Cortex of kidney (tissue), 1 donor: ENCODE measurements around the gene DOCK10.

Source experiments
- DNase-seq: peaks from one replicate; lab custom pipeline; 2025; lab: John Stamatoyannopoulos, UW

DOCK10 gene

DNA sequence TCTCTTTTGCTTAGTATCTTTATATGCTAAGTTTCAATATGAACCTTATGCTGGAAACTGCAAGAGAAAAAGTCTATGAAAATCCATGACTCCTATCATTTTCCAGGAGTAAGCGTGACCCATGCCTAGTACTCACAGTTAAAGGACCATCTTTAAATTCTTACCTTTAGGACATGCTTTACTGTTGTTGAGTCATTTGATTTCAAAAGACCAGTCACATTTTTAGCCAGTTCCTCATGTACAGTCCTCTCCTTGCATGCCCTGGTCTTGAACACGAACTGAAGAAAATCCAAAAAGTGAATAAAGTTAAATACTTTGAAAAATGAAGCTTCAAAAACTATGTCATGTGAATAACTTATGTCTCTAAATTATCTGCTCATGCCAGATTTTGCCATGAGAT, 208.3 kb downstream of the DOCK10 start:
- DNase-seq, result no peak

DNA sequence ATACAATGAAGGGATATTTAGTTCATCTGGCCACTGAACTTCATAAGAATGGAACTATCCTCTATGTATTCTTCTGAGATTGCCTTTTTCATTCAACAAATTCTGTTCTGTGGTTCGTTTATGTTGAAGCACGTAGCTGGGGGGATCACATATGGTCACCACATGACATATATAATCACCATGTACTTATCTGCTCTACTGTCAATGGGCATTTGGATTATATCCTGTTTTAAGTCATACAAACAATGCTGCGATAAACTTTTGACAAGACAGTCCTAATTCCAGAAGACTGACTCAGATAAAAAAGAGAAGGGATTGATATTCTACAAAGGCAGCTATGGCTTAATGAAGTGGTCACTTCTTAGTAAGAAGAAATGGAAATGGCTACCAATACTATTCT, 210.1 kb downstream of the DOCK10 start:
- DNase-seq, result no peak

DNA sequence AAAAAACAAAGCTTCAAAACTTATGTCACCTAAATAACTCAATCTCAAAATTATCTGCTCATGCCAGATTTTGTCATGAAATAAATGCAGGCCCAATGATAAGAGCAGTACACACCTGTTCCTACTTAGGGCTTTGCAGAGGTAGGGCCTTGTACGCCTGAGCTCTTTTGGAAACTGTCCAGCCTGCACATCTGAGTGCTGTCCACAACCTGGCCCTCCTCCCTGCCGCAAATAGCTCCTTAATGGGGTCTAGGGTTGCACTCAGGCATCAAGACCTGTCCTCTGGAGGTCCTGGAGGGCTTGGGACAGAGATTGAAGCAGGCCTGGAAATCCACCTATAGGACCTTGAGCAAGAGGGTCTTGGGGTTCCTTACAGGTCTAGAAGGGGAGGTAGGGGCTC, 210.7 kb downstream of the DOCK10 start:
- no peak for DNase-seq

DNA sequence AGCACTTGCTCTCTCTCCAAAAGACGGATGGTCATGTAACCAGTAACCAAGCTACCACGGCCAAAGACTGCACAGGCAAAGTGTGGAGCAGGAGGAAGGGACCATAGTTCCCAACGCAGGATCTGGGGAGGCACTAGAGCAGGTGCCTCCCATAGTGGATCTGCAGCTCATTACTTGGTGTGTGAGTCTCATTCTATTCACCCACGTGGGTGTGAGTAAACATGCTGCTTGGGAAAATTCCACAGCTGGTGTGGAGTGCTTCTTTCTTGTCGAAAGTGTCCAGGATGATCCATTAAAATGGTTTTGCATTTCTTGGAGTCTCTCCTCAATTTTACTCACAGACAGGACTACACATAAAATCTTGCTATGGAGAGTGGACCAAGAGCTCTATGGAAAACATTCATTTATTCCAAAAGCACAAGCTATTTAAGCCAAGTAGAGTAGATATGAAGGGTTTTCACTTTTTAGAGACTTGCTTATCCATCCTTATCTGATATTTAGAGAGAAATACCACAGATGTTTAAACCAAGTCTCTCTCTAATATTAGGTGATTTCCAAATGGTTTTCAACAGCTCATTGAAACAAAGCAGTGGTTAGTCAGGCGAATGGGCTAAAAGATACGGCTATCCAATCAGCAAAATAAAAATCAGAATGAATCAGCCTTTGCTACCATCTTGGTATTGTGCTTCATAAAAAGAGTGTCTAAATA, 221.8 kb downstream of the DOCK10 start:
- DNase-seq, result no peak

DNA sequence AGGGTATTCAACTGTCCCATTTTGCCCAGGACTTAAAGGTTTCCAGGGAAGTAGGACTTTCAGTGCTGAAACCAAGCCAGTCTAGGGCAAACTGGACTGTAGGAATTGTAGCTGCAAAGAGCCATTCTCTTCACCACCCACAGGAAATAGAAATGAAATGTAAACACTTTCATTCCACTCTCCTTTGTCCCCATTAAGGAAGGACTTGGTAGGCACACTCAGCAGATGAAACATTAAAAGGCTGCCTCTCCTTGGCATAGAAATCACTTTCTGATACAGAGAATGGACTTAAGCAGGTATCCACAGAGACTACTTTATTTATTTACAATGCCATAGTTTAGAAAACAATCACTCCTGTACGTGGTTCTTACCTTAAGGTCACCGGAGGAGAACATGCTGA, 223.2 kb downstream of the DOCK10 start:
- no peak for DNase-seq

DNA sequence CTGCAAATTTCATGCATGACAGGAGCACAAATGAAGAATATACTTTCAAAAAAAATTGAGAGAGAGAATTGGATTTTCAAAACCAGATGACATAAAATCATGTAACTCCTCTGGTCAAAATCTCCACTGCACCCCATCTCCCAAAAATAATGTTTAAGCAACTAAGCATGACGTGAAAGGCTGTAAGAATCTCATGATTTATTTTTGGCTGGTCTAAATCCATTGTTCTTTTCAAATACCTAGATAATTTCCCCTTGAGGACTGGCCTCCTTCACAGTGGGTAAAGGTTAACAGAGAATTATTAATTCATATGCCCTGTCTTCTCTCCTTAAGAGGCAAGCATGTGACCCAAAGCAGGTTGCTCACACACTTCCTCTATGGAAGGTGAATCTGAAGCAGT, 224.6 kb downstream of the DOCK10 start:
- DNase-seq, result no peak

DNA sequence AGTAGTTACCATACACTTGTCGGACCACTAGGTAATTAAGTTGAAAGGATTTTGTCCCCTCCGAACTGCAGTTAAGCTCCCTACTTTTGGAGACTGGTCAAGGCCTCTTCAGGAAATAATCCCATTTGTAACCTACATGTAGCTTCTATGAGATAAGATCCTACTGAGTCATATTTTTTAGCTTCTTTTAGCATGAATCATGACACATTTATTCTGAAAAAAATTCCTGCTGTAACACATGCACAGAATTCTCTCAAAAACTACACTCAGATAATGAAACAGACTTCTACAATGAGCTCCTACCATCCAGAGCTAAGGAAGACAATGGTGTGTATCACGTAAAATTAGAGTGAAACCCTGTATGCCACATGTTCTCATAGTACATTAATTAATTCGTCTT, 225.5 kb downstream of the DOCK10 start:
- DNase-seq, result no peak

DNA sequence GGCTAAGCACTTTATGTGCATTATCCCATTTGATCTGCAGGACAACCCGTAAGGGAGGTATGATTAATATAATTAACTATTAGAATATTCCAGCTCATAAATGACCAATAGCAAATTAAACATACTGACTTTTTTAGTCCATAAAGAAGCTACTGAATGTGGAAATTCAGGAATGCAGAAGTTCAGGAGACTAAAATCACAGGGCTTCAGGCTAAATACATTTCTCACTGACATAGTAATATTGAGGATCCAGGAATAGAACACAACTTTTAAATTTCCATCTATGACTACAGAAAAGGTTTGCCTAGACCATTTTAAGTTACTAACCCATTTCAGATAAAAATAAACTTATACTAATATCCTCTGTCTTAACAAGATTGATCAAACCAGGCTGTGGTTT, 228.7 kb downstream of the DOCK10 start:
- no peak for DNase-seq

DNA sequence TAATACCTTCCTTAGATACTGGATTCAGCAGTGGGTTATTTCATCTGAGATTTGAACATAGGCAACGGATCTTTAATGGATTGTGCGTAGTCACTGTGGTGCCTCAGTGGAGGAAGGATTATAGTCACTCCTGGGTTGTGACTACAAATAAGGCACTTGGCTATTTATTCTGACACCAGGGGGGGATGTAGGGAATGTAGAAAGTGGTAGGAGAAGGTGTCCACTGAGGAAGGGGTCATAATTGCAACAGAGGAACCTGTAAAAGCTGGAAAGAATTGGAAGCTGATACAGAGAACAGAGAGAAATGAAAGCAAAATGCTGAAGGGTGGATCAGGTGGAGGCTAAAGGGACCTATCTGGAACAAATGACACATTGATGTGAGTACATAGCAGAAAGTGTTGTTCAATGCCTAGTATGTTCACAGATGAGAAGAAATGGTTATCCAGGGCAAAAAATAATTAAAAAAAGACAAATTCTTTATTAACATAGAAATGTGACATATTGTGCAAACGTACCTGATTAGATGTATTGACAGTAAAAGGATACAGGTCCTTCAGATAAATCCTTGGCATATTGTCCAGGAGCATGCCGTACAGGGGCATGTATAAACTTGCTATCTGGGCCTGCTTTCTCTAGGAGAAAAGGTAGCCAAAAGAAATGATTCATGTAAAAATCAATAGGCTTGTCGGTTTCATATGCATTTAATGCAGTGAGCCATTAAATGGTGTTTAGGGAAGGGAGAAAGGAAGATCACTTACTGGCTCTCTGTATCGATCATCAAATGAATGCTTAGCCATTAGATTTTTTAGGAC, 234.9 kb downstream of the DOCK10 start:
- no peak for DNase-seq

DNA sequence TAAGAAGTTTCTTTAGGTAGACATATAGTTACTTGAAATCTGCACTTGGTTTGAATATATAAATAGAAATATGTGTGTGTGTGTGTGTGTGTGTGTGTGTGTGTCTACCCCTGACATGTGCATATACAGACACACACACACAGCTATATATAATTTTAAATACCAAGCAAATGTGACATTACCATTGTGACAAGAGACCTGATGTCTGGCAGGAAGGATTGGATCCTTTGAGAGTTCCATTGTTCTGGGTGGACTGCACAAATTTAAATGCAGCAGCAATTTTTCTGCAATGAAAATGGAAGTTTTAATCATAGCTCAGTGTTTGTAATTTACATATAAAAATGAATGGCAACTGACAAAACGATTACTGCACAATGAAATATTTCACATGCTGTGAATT, 238.3 kb downstream of the DOCK10 start:
- DNase-seq, result no peak

DNA sequence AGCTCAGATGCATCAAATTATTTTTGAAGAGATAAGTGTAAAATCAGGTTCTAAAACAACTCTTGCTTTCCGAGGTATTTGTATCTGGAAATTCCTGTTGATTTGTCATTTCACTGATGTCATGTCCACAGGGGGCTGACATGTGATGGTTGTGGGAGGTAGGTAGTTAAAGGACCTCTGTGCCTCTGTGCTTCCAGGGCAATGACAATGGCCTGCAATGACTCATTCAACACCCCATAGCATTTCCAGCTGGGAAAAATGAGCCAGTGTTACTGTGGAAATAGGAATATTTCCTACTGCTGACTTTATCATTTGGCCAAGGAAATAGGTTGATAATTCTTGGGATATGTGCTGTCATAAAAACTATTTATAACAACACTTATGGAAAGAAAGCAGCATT, 239.9 kb downstream of the DOCK10 start:
- DNase-seq, result no peak

DNA sequence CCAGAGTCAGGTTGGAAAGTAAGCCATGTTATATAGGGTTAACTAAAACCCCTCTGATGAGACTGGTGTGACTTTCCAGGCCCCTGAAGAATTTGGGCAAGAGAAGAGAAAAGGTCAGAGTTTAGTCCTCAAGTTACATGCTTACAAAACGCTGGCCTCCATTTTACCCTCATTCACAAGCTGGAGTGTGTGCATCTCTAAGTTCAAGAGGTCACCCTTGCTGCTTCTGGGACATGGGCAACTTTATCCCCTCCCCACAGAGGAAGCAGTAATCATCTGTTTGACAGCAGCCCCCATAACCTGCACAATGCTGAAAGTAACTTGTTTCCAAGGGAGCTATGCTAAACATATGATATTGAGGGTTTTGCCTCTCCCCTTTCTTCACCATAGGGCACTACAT, 240.9 kb downstream of the DOCK10 start:
- no peak for DNase-seq

DNA sequence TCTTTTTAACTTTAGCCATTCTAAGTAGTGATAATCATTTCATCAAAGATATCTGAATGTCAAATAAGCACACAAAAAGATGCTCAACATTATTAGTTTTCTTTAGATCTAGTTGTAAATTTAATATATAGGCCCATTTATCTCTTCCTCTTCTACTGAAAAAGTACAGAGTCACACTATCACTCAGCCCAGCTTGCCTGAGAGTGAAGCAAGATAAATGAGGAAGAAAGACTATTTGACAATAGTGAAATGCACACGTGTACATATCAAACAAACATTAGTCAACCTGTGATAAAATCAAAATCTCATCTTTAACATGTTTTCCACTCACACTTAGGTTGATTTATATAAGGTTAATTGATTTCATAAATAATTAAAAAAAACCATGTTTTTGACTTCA, 242.6 kb downstream of the DOCK10 start:
- DNase-seq, result no peak

DNA sequence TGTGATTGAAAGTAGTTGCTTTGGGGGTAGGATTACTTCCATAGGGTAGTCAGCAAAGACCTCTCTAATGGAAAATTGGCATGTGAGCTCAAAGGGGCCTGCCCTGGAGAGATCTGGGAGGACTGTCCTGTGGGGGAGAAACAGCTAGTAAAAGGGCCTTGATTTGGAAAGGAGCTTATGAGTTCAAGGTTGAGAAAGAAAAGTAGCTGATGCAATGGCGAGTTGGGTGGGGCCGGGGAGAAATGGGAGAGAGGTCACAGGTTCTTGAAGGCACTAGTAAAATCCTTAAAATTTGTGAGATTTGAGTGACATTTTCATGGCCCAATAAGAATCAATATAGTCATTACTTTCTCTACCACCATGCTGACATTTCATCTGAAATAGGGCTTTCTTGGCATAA, 244.1 kb downstream of the DOCK10 start:
- DNase-seq, result no peak

DNA sequence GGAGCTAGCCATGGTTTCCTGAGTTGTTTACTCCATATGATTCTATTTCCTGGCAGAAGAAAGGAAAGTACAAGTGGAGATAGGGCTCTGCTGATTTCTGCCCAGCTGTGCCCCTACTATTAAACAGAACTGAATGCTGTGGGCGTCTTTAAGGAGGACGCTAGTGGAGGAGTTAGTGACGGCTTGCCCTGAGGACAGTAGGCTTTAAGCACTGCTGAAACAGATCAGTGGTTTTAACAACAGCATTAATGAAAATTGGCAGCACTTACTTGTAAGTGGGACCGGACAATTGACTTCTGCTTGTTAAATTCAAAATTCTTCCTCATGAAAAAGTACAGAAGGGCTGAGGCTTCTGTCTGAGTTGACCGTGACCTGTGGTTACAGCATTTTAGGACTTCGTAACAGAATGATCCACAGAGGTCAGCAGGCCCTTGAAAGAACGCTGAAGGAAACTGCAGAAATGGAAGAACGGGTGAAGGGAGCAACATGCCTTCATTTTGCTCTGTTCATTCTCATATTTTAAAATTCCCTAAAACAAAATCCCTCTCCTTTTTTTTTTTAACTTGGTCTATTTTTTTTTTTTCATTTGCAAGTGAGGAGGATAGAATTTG, 245.5 kb downstream of the DOCK10 start:
- no peak for DNase-seq

DNA sequence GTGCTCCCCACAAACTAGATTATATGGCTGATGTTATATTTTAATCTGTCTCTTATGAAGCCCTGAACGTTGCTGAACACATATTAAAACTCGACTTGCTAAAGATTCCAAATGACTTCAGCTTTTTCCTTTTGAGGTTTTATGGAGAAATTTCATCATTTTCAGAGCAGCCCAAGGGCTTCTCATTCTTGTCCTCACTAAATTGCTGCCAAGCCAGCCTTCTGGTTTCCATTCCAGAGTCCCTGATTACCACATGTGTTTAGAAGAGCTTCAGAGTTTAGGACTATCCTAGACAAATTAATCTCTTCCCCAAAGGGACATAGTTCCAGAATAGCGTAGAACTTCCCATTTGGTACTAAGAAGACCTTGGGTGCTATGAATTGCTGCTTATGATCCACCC, 248.3 kb downstream of the DOCK10 start:
- DNase-seq, result no peak

DNA sequence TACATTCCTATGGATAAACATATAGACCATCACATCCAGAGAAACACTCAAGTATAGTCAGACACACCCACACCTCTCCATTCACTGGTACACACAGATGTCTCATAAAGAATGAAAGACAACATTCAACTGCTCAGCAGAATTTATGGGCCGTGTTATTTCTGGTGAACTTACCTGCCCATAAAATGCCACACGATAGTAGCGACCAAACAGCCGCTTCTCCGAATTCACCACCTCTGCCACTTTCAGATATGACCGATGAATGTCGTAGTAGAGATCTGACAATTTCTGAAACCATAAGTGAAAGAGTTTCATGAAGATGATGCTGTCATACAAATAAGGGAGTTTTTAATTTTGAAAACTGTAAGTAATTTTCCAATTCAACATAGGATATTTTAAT, 255.4 kb downstream of the DOCK10 start:
- no peak for DNase-seq

DNA sequence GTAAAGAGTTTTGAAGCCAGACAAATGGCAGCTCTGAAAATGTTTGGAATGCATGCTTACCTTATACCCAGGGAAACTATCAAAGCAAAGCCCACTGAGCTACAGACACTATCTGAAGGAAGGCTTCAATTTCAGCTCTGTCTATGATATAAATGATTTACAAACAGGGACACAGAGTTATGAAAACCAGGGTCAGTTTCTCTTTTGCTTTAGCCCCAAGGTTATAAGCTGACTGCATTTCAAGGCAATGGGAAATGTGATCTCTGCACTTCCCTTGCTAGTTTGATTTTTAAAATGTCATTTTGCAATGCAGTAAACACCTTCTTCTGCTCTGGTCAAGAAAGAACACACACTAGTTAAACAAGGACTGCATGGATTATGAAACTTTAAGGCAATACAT, 260.9 kb downstream of the DOCK10 start:
- no peak for DNase-seq

DNA sequence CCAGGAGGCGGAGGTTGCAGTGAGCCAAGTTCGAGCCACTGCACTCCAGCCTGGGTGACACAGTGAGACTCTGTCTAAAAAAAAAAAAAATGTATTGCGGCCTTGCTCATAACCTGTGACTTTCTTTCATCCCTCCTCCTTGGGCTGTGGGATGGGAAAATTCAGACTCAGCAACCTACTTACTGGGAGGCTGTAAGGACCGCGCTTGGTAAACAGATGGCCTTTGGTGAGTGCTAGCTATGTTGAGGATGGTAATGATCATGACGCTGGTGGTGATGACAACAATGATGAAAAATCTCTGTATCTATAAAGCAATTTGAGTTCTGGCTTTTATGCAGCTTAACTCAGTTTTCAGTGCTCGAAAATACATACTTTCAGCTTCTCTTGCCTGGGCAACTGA, 261.4 kb downstream of the DOCK10 start:
- DNase-seq, result no peak

DNA sequence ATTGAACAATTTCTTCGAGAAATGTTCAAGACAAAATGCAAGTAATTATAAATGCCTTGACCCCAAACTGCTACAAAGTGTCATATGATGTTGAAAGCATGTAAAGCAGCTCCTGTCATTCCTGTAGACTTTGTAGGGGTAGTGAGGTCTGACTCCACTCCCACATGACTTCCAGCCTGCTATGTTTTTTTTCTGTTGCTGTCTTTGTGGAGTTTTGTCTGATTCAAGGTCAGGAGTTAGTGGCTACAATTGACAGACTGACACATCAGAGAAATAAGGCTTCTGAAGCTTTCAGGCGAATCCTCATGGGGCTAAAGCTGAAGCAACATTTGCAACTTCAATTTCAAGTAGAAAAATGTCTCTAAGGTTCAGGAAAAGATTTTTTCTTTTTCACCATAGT, 262.2 kb downstream of the DOCK10 start:
- DNase-seq, result no peak

DNA sequence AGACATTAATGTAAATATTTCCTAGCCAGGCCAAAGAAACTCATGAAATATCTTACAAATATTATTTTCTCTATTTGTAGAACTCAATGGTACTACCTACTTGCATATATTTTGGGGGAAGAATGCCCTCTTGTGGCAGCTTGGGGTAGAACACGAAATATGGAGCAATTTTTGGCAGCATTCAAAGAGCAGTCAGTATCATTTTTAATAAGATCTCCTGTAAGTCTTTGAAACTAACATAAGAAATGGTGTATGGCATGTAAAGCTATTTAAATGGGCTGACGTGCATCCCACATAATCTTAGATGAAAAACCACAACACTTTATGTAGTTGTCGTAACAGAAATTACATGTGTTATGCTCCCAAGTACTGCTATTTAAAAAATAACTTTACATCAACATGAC, 263.8 kb downstream of the DOCK10 start:
- no peak for DNase-seq

DNA sequence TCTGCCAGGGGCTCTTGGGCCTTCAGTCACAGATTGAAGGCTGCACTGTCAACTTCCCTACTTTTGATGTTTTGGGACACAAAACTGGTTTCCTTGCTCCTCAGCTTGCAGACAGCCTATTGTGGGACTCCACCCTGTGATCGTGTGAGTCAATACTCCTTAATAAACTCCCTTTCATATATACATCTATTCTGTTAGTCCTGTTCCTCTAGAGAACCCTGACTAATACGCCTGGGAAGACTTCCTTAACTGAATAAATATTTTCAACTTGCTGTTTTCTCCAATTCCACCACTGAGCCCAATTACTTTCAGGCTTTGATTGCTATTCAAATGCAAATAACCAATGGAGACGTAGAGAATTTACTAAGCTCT, 264.7 kb downstream of the DOCK10 start:
- DNase-seq, result no peak

DNA sequence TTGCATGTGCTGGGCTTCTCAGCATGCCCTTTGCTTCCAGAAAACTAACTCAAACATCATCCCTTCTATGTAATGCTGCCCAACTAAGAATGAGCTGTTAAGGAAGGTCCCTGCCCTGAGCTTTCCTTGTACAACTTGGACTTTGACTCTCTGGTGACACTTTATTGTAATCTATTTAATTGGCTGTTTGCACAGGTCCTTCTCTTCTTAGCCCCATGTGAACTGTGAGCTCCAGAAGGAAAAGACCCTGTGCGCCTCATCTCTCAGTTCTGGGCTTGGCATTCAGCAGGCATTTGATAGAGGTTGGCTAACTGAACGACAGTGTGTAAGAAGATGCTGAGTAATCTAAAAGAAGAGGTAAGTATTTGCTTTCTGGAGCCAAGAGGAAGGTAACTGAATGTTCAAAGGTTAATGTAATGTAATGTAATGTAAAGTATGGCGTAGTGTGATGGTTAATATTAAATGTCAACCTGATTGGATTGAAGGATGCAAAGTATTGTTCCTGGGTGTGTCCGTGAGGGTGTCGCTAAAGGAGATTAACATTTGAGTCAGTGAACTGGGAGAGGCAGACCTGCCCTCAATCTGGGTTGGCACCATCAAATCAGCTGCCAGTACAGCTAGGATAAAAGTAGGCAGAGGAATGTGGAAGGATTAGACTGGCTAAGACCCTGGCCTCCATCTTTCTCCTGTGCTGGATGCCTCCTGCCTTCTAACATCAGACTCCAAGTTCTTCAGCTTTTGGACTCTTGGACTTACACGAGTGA, 265.3 kb downstream of the DOCK10 start:
- no peak for DNase-seq
